Mucosa of gallbladder (tissue), 1 donor: ENCODE results near the gene FMNL2. TPM values are rescaled to one million over a fixed set of nuclear protein-coding genes. Genes with fewer than 3 reads are reported as not detected.
"Not testable (repeated sequence)": the region's sequence is repeated elsewhere in the genome, so short reads cannot be mapped to it uniquely, and the experiment has no call there.

Experiments
- DNase-seq: peaks from one replicate; pipeline ENCODE4 v3.0.0-alpha.2; 2020; ENCODE audit warnings: low spot score
- total RNA-seq: library from RNA; stranded (reverse); gene quantifications from one replicate; pipeline ENCODE4 v1.2.1, GENCODE V29; 2021
- donor health status: DM: no; HTN: no; CAD: no.

FMNL2 gene
- total RNA-seq = 24.7 TPM

DNA sequence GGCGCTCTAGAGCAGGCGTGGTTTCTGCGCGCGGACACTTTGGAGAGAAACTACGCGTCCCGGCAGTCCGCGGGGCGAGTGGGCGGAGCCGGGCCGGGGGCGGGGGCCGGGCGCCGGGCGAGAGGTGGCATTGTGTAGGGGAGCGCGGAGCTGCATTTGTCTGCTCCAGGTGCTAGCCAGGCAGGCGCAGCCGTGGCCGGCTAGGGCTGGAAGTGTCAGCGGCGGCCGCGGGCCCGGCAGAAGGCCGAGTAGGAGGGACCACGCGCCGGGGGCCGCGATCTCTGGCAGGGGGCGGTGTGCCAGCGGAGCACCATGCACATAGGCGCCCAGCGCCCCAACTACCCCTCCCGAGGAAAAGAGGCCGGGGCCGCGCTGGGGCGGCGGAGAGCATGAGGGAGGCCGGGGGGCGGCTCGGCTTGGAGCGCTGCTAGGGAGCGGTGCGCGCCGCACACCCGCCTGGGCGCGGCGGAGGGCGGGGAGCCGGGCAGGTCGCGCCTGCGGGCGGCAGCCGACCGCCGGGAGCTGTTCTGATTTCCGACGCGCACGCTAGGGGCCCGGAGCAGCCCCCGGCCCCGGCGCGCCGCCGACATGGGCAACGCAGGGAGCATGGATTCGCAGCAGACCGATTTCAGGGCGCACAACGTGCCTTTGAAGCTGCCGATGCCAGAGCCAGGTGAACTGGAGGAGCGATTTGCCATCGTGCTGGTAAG lies at the start of gene FMNL2:
FMNL2 (plus strand) TSS at position 159 of the 710 bp plus-strand sequence.
- peak; percentile 81 for DNase-seq

DNA sequence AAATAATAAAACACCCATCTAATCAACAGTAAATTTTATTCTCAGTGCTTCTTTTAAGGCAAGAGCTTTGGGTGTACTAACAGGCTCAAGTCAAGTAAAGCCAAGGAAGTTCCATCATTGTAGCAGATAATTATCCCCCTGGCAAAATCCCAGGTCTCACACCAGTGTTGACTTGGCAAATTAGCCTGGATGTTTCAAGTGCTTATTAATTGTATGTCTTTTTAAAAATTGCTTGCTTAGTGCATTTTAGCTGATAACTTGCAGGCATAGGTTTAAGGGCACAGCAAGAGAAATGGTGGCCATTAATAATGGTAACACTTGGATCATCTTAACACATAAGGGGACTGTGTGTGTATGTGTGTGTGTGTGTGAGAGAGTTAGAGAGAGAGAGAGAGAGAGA lies 42.0 kb upstream of the FMNL2 start:
- DNase-seq = no peak

DNA sequence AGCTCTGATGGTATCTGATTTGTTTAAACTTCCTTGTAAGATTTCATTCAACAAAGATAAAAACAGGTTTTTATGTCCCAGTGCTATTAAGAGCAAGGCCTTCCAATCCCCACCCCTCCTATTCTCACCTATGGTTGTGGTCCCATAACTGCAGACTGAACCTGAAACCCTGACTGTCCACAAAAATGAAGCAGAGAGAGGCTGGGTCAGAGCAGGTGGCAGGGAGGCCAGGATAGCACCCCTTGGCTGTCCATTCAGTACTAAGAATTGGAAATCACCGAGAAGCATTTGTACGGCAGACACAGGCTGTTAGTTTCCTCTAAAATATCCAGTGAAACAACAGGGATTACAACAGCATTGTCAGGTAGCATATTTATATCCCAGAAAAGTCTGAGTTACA lies 37.3 kb upstream of the FMNL2 start:
- no peak for DNase-seq

DNA sequence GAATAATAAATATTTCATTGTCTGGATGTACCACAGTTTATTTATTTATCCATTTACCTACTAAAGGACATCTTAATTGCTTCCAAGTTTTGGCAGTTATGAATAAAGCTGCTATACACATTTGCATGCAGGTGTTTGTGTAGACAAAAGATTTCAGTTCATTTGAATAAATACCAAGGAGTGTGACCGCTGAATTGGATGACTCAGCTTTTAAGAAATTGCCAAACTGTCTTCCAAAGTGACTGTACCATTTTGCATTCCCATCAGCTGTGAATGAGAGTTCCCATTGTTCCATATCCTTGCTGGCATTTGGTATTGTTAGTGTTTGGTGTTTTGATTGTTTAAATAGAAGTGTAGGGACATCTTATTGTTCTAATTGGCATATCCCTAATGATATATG lies 36.2 kb upstream of the FMNL2 start:
- no peak for DNase-seq

DNA sequence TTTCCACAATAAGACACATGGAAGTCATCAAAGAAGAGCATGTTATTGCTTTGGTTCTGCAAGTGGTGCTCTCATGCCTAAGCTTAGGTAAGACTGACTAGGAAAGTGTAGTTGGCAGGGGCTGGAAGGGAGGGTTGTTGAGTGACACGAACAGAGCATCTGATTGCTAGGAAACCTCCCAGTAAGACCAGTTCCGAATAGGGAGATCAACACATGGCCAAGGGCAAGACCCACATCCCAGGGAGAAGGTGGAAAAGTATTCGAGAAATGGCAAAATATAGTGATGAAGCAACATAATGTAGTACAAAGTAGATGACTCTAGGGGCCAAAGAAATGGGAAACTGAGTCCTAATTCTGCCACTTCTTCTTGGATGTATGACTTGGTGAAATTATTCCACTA lies 33.8 kb upstream of the FMNL2 start:
- no peak for DNase-seq

DNA sequence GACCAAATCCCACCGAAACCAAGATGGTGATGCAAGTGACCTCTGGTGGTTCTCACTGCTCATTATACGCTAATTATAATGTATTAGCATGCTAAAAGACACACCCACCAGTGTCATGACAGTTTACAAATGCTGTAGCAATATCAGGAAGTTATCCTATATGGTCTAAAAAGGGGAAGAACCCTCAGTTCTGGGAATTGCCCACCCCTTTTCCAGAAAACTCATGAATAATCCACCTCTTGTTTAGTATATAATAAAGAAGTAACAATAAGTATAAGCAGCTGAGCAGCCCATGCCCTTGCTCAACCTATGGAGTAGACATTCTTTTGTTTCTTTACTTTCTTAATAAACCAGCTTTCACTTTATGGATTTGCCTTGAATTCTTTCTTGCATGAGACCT lies 31.0 kb upstream of the FMNL2 start:
- DNase-seq = no peak

DNA sequence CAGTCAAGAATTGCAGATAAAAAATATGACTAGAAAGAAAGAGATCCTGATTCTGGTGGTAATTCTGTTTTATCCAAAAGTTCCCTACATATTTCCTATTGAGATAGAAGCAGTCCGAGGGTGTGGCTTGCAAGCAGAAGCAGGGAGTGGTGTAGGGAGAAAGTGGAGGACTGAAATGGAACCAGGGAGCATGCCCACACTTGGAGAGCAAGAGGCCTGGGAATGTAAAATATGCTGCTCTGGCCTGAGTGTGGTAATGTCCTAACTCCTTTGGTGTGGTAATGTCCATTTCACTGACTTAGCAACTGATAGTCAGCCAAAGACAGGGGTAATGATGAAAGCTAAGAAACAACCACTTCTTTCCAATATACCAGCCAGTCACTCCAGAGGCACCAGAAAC lies 30.1 kb upstream of the FMNL2 start:
- DNase-seq = no peak

DNA sequence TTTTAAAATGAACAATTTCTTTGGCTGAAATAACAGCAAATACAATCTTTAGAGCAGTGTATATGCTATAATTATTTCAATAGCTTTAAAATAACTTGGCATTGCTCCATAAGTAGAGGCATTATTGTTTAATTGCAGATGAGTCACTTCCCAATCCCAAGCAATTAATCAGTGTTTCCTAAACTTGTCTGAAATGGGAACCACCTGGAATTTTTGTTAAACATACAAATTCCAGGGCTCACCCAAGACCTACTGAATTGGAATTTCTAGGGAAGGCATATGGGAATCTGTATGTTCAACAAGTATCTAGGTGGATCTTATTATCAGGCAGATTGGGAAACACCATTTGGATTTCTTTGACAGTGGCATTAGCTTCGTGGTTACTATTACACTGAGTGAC lies 27.1 kb upstream of the FMNL2 start:
- no peak for DNase-seq

DNA sequence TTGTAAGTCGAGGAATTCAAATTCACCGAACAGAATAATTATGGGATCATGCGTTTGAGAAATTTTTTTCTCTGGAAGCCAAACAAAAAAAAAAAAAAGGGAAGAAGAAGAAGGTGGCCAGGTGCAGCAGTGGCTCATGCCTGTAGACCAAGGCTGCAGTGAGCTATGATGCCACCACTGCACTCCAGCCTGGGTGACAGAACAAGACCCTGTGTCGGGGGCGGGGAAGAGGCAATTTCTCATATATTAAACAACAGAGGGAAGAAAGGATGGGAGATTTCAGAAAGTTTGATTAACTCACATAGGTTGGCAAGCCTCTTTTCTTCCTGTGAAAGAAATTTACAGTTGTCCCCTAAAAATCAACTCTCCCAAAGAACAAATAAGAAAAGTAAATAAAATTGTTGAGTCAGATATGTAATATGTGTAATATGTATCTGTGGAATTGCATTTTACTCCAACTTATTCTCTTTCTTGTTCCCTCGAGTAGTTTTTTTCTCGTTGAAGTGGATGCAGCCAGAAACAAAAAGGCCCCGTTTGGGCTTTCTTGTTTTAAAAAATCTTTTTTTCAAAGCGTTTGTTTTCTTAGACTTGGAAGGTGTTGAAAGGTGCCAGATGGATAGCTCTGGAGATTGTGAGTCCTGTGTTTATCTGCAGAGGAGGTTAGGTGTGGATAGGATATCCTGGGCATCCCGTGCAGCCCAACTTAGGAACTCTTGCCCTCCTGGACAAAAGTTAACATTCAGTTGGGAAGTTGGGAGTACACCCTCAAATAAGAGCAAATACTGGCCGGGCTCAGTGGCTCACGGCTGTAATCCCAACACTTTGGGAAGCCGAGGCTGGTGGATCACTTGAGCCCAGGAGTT lies 25.4 kb upstream of the FMNL2 start:
- DNase-seq = no peak

DNA sequence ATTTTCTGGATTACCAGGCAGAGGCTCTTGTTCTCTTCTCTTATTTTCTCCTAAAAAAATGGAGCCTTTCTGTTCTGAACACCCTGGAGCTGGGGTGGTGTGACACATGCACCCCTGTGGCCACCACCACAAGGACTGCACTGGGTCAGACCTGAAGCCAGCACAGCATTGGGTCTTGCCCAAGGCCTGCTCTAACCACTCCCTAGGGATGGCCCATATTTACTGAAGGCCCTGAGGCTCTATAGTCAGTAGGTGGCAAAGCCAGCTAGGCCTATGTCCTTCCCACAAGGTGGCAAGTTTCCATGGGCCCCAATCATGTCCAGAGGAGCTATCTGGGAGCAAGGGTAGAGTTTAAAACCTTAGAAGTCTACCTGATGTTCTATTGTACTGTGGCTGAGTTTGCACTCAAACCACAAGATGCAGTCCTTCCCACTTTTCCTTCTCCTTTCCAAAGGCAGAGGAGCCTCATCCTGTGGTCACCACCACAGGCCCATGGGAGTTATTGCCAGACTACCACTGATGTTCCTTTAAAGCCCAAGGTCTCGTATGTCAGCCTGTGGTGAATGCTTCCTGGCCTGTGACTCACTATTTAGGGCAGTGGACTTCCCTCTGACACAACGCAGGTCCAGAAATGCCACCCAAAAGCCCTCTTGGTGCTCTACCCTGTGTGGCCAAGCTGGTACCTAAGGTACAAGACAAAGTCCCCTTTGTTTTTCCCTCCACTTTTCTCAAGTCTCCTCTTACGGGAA lies 15.0 kb upstream of the FMNL2 start:
- no peak for DNase-seq

DNA sequence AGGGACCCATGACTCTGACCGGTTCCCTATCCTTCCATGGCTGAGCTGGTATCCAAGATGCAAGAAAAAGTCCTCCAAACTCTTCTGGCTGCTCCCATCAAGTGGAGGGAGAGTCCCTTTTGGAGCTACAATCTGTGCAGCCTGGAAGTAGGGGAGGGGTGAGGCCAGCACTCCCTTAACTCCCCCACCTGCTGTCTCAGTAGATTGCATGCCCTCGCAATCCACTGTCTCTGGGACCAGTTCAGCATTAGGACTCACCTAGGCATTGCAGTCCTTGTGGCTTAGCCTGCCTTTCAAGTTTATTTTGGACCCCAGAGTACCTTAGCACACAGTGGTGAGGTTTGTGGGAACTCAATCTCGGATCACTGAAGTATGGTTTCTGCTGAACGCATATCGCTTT lies 14.2 kb upstream of the FMNL2 start:
- no peak for DNase-seq

DNA sequence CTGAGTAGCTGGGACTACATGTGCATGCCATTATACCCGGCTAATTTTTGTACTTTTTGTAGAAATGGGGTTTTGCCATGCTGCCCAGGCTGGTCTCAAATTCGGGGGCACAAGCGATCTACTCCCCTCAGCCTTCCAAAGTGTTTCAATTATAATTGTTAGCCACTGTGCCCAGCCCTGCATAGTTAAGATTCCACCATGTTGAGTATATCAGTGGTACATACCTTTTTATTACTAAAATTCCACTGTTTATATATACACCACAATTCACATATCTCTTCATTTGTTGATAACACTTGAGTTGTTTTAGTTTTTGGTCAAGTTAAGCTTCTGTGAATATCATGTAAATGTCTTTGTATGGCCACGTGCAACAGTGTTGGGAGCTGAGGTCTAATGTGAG lies 12.8 kb upstream of the FMNL2 start:
- no peak for DNase-seq

DNA sequence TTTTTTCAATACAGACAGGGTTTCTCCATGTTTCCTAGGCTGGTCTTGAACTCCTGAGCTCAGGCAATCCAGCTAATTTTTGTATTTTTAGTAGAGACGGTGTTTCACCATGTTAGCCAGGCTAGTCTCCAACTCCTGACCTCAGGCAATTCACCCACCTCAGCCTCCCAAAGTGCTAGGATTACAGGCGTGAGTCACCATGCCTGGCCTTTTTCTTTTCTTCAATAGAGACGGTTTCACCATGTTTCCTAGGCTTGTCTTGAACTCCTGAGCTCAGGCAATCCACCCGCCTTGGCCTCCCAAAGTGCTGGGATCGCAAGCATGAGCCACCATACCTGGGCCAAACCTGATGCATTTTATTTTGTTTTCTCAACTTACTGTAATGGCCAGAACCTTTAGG lies 9.8 kb upstream of the FMNL2 start:
- not testable (repeated sequence) for DNase-seq

DNA sequence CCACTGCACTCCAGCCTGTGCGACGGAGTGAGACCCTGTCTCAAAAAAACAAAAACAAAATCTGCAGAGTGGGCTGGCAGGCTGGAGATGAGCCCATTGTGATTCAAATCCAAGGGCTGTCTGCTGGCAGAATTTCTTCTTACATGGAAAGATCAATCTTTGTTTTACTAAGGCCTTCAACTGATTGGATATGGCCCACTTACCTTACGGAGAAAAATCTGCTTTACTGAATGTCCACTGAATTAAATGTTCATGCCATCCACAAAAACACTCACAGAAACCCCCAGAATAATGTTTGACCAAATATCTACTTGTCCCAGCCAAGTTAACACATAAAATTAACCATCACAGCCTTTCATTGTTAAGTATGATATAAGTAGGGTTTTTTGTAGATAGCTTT lies 8.3 kb upstream of the FMNL2 start:
- DNase-seq = no peak

DNA sequence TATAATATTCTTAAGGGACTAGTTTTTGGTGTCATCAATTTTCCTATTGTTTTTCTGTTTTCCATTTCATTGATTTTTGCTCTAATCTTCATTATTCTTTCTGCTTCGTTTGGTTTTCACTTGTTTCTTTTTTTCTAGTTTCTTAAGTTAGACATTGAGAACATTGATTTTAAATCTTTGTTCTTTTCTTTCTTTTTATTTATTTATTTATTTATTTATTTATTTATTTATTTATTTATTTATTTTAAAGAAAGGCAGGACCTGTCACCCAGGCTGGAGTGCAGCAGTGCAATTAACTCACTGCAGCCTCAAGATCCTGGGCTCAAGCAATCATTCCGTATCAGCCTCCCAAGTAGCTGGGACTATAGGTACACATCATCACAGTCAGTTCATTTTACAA lies 7.0 kb upstream of the FMNL2 start:
- DNase-seq = no peak

DNA sequence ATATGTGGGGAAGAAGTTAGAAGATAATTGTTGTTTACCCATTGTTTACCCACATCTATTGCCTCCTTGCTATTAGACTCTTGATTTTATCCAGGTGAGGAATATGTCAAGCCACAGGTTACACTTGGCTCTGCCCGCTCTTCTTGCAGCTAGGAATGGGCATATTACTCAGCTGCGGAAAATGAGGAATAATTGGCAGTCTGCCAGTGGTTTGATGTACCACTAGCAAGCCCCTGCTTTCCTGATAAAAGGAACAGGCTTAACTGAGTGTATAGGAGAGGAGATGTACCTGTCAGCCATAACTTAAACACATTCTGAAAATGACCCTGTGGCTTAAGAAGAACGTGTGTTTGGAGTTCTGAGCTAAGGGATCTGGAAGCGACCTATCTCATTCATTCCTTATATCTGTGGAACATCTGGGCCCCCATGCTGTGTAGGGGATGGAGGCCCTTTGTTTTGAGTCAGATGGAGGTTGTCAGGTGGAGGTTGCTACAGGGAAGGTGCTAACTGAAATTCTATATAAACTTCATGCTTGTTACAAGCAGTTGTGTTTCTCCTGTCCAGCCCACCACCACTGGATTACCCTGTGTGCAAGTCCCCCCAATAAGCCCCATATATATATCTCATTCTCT lies 4.6 kb upstream of the FMNL2 start:
- DNase-seq = no peak

DNA sequence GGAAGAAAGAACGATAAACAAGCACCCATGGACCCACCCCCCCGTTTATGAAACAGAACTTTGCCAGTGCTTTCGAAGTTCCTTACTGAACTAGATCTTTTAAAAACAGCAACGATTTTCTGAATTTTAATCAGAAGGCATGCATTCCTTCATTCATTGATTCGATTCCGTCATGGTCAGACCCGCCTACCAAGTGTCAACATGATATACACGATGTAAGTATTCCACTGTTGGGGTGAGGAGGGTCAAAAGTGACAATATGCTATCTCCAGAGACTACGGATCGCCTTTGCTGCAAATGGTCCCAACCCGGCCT lies 316 bp upstream of the FMNL2 start:
- no peak for DNase-seq

DNA sequence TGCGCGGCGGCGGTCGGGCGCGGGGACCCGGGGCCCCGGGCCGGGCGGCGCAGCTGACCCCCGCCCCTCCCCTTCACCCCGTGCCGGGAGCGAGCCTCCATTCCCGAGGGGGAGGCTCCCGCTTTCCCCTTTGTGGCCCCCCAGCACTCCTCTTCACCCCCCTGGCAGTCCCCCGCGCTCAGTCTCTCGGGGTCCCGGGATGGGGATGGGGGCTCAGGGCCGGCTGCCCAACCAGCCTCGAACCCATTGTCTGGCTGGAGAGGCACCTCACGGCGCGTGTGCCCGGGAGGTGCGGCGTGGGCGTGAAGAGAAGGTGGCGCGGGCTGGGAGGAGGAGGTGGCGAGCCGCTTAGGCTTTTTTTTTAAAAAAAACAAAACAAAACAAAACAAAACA lies 748 bp downstream of the FMNL2 start:
- DNase-seq = no peak

DNA sequence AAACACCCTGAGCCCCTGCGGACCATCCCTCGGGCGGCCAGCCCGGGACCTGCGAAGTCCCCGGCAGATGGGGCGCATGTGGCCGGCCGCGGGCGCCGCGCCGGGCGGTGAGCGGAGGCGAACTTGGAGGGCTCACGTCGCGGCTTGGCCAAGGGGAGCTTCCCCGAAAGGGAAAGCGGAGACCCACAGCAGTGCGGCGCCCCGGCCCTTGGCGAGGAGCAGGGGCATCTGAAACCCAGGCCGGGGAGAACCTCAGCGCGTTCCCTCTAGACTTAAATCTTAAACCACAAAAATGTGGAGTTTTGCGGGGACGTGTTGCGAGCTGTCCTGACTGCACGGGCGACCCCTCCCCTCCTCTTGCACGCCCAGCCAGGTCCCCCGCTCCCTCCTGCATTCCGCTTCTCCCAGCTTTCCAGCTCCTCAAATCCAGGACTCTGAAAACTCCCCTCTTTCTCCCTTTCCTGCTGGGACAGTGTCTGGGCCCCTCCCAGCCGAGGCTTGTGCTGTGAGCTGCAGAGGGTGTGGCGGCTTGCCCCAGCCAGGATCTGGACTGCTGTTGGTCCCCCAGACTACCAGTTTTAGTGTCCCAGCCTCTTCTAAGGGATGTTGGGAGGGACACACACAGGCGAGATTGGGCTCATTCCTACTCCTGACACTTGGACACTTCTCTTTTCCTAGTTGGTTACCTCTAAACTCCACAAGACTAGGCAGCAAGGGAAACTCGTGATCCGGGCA lies 1.3 kb downstream of the FMNL2 start:
- DNase-seq = peak; percentile 22

DNA sequence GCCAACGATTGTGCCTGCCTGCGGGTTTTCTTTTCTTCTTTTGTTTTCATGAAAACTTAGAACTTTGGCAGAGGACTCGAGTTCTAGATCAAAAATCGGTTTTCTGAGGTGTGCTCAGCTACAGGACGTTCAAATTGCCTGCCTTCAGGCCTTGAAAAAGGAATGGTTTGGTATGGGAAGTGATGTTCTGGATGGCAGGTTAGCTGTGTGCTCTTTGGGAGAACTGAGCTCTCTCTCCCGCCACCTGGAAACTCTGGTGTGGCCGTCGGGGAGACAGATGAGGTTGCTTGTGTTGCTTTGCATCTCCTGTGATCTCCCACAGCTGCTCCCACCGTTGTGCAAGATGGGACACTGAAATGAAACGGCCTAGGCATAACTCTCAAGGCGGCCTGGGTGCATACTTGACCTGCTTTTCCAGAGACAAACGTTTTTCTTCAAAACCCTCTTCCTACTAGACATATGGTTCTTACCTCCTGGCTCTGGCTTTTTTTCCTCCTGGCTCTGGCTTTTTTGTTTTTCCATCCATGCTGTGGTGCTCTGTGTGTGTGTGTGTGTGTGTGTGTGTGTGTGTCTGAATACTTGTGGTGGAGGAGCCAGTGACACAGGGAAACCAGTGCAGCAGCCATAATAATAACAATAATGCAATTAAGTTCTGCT lies 2.0 kb downstream of the FMNL2 start:
- peak; percentile 25 for DNase-seq

DNA sequence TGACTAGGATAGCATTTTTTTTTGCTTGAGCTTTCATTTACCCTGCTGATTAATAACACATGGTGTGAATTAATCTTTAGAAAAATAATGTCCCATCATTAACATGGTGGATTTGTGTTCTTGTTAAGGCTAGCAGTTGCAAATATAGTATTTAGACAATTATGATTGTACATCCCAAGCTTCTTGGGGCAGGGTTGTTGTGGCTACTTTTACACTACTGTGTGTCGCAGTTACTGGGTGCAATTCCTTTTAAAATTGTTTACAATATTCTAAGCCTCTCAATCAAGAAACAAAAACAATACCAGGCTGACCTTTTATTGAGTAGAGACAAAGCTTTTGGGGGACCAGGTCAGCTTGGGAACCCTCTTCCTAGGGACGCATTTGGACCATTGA lies 2.5 kb downstream of the FMNL2 start:
- no peak for DNase-seq
